ENCODE results near the gene PCDHGA6.
"Not testable (repeated sequence)": the region's sequence is repeated elsewhere in the genome, so short reads cannot be mapped to it uniquely, and the experiment has no call there.

PCDHGA6 gene

DNA sequence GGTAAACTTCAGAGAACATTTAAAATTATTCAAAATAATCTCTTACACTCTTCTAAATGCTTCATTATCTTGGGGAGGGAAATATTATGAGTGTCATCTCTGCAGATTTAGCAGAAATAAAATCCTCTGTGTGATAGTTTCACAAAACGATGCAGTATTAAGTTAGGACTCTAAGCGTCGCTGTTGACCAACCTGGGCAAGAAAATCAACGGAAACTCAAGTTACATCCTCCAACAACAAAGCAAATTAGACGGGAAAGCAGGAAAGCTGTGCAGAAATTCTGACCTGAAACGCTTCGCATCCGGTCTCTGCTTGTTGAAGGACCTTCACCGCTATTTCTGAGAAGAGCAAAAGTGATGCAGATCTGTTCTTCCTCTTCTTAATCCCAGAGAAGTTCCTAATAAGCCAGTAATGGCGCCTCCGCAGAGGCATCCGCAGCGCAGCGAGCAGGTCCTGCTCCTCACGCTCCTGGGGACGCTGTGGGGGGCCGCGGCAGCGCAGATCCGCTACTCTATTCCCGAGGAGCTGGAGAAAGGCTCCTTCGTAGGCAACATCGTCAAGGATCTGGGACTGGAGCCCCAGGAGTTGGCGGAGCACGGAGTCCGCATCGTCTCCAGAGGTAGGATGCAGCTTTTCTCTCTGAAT lies at the start of gene PCDHGA6:
Gene PCDHGA6, plus strand, starts transcription at position 219 of the 645 bp plus-strand sequence. Its CDS starts 193 bp downstream, at position 412.
- no peaks in the 10 kb centered on the region for H3K27me3 ChIP-seq (ENCODE audit: insufficient read depth, low read depth, severe bottlenecking)
- no peak within 1 kb of the TSS for H3K27ac ChIP-seq
- DNase-seq = no peak
- TF ChIP-seq CTCF (IDR thresholded peaks at IDR 0.05; ENCODE audit: low read depth, low read length) = no peak
- H3K36me3 ChIP-seq = no peaks in the 10 kb centered on the region
- no peak within 1 kb of the TSS for H3K4me3 ChIP-seq (ENCODE audit: low read depth, low read length)
- H3K9me3 ChIP-seq (ENCODE audit: severe bottlenecking) = peaks cover 30% of the 10 kb centered on the region

DNA sequence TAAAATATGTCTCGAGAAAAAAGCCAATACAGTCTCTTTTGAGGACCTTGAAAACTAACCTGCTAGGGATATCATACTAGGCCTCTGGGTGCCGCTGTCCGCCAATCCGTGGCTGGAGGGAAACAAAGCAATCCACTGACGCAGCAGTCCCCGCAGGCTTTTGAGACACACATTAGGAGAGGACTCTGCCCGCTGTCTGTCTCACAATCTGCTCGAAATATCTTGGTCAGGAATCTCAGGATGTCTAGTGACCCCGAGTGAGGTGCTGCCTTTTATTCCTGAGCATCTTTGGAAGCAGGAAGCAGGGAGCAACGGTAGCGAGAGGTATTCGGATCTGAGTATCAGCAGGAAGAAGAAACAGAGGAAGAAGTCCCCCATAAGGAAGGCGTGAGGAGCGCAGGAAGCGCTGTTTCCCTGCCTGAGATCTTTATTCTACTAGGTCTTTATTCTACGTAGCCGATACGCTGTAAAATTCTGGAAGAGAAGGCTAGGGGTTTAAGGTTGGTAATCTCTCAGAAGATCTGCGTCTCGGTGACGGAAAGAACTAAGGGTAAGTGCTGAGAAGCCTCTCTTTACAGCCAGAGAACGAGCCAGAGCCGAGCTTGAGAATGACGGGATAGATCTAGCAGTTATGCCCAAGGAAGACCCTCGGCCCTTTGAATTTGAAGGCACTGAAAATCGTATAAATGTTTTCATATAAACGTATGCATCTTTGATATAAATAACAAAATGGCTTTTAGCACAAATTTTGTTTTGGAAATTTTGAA lies 47.4 kb upstream of the PCDHGA6 start:
- DNase-seq = peak; percentile 72
- H3K9me3 ChIP-seq (ENCODE audit: severe bottlenecking) = peaks cover 6% of the 10 kb centered on the region
- H3K4me3 ChIP-seq (ENCODE audit: low read depth, low read length) = peak overlapping the region; percentile 52
- no peaks in the 10 kb centered on the region for H3K36me3 ChIP-seq
- no peaks in the 10 kb centered on the region for H3K27me3 ChIP-seq (ENCODE audit: insufficient read depth, low read depth, severe bottlenecking)
- peak; percentile 46; the same call in 1 of the 2 replicates for TF ChIP-seq CTCF (IDR thresholded peaks at IDR 0.05; ENCODE audit: low read depth, low read length)
- peak overlapping the region; percentile 54 for H3K27ac ChIP-seq

- Histone ChIP-seq H3K9me3 (ENCODE audit: severe bottlenecking) (peaks cover 15% of the 10 kb centered on the region), H3K27me3 (ENCODE audit: insufficient read depth, low read depth, severe bottlenecking) (no peaks in the 10 kb centered on the region), H3K27ac (no peak overlapping the region), H3K4me3 (ENCODE audit: low read depth, low read length) (no peak overlapping the region), H3K36me3 (no peaks in the 10 kb centered on the region)
- no peak for TF ChIP-seq CTCF (IDR thresholded peaks at IDR 0.05; ENCODE audit: low read depth, low read length)
- no peak for DNase-seq
Measured at GRCh38 chr5:141328231-141328630, 45.5 kb upstream of the PCDHGA6 start.

DNA sequence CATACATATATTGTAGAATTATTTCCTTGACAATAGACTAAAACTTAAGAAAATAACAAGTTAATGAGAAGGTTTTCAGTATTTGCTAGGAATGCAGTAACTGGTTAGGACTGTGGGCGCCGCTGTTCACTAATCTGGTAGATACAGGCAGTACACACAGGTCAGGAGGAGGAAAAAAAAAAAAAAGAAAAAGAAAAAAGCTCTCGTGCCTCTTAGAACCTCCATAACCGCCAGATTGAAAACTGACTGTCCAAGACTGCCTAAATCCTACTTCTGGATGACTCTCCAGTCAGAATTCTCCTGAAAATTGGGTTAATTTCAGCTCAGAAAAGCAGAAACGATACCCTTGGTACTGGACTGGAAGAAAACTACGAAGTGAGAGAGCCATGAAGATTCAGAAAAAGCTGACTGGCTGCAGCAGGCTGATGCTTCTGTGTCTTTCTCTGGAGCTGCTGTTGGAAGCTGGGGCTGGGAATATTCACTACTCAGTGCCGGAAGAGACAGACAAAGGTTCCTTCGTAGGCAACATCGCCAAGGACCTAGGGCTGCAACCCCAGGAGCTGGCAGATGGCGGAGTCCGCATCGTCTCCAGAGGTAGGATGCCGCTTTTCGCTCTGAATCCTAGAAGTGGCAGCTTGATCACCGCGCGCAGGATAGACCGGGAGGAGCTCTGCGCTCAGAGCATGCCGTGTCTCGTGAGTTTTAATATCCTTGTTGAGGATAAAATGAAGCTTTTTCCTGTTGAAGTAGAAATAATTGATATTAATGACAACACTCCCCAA lies 43.2 kb upstream of the PCDHGA6 start, which contains the start of gene PCDHGA1:
Gene PCDHGA1, plus strand, starts transcription at position 216 of the 782 bp plus-strand sequence.
- DNase-seq = peak; percentile 31
- H3K27me3 ChIP-seq (ENCODE audit: insufficient read depth, low read depth, severe bottlenecking) = no peaks in the 10 kb centered on the region
- H3K27ac ChIP-seq = no peak within 1 kb of the TSS
- TF ChIP-seq CTCF (IDR thresholded peaks at IDR 0.05; ENCODE audit: low read depth, low read length) = peak; percentile 42; the same call in 1 of the 2 replicates
- peaks cover 18% of the 10 kb centered on the region for H3K9me3 ChIP-seq (ENCODE audit: severe bottlenecking)
- H3K4me3 ChIP-seq (ENCODE audit: low read depth, low read length) = no peak within 1 kb of the TSS
- H3K36me3 ChIP-seq = no peaks in the 10 kb centered on the region

- H3K27ac ChIP-seq; H3K4me3 ChIP-seq (ENCODE audit: low read depth, low read length); H3K36me3 ChIP-seq; H3K27me3 ChIP-seq (ENCODE audit: insufficient read depth, low read depth, severe bottlenecking); DNase-seq: not testable (repeated sequence)
- peaks cover 18% of the 10 kb centered on the region for H3K9me3 ChIP-seq (ENCODE audit: severe bottlenecking)
Measured at GRCh38 chr5:141332571-141332970, 41.1 kb upstream of the PCDHGA6 start.
